Fibroblast of lung (primary cell): ENCODE measurements around the gene ADRA2A. TPM values are rescaled to one million over a fixed set of nuclear protein-coding genes. Genes with fewer than 3 reads are reported as not detected.

Experiments used
- DNase-seq, 2 donors: peaks; one replicate each; pipeline versions ENCODE4 v3.0.0 to v3.0.0-alpha.2; 2010; ENCODE audit warnings: low read depth in 2 of 2
- H2AFZ ChIP-seq: 2 replicates; pipeline ENCODE4 v1.5.1; 2012; ENCODE audit warnings: low read length, control low read depth, inconsistent platforms
- H3K27ac ChIP-seq: 2 replicates; pipeline ENCODE4 v1.5.1; 2011; ENCODE audit warnings: low read length, control low read depth; ENCODE audit not compliant: insufficient read depth
- H3K27me3 ChIP-seq: 2 replicates; pipeline ENCODE4 v1.5.1; 2011; ENCODE audit warnings: mild to moderate bottlenecking, low read length; ENCODE audit not compliant: control insufficient read depth, insufficient read depth
- H3K36me3 ChIP-seq: 2 replicates; pipeline ENCODE4 v1.5.1; 2011; ENCODE audit warnings: low read length; ENCODE audit not compliant: control insufficient read depth, insufficient read depth
- H3K4me1 ChIP-seq: 2 replicates; pipeline ENCODE4 v1.5.1; 2011; ENCODE audit warnings: low read length; ENCODE audit not compliant: control insufficient read depth, insufficient read depth; ENCODE audit errors: extremely low read depth
- H3K4me2 ChIP-seq: 2 replicates; pipeline ENCODE4 v1.5.1; 2011; ENCODE audit warnings: low read length, control low read depth; ENCODE audit not compliant: insufficient read depth; ENCODE audit errors: extremely low read depth
- H3K4me3 ChIP-seq, 4 experiments: fragments of 200-600 bp in 1 of 4; sonication (generic) in 1 of 4; replicated peaks in 1 of 4; 2 replicates each; pipeline ENCODE4 v1.5.1; 2011 to 2016; ENCODE audit warnings: low read length in 4 of 4, low read depth in 3 of 4, mild to moderate bottlenecking in 3 of 4, control low read depth in 2 of 4, inconsistent platforms in 1 of 4, mixed read lengths in 1 of 4; ENCODE audit not compliant: insufficient read depth in 1 of 4; ENCODE audit errors: control extremely low read depth in 1 of 4
- H3K79me2 ChIP-seq: 2 replicates; pipeline ENCODE4 v1.5.1; 2012; ENCODE audit warnings: mild to moderate bottlenecking, low read length, inconsistent platforms; ENCODE audit not compliant: control insufficient read depth, insufficient read depth
- H3K9ac ChIP-seq: 2 replicates; pipeline ENCODE4 v1.5.1; 2011; ENCODE audit warnings: mild to moderate bottlenecking, low read length, control low read depth; ENCODE audit not compliant: insufficient read depth
- H3K9me3 ChIP-seq: 2 replicates; pipeline ENCODE4 v1.5.1; 2012; ENCODE audit warnings: low read depth, low read length; ENCODE audit not compliant: control insufficient read depth, insufficient read depth
- H4K20me1 ChIP-seq: 2 replicates; pipeline ENCODE4 v1.5.1; 2011; ENCODE audit warnings: low read length; ENCODE audit not compliant: control insufficient read depth, insufficient read depth; ENCODE audit errors: extremely low read depth
- EZH2 ChIP-seq: IDR thresholded peaks from 2 replicates; pipeline ENCODE4 v1.5.1; 2012; ENCODE audit warnings: low read length, control low read depth, mild to moderate bottlenecking; ENCODE audit errors: missing control alignments
- polyA plus RNA-seq, 2 donors: library from polyadenylated mRNA; depleted of rRNA in 1 of 2; stranded (reverse) in 1 of 2; unstranded in 1 of 2; fragments of >200 nt; gene quantifications; 2 replicates each; pipeline ENCODE4 v1.2.1, GENCODE V29; 2011 to 2012; ENCODE audit warnings: missing spikeins in 1 of 2
- total RNA-seq: library from RNA; depleted of rRNA; stranded (reverse); fragments of >200 nt; gene quantifications from 2 replicates; pipeline ENCODE4 v1.2.1, GENCODE V29; 2014
- TF ChIP-seq, protein P1 (sequence below), 2 donors: IDR thresholded peaks in 1 of 2; conservative IDR thresholded peaks in 1 of 2; 1 replicate in 1 of 2; 2 replicates in 1 of 2; pipeline ENCODE4 v1.5.1; 2011 to 2012; ENCODE audit warnings: low read length in 2 of 2, control low read depth in 1 of 2, inconsistent platforms in 1 of 2, low read depth in 1 of 2, mild to moderate bottlenecking in 1 of 2

Gene ADRA2A
- total and polyA plus RNA-seq, 2 donors (not counting 1 experiment from before 2014, with no cell fraction given), result under 0.01 to 0.02 TPM

GRCh38 chr10:111118758-111119157 is 41.9 kb downstream of the ADRA2A start:
- Histone ChIP-seq H3K9ac (no peak overlapping the region), H3K27ac (no peak overlapping the region), H3K79me2 (no peaks in the 10 kb centered on the region), H3K27me3 (no peaks in the 10 kb centered on the region), H3K36me3 (no peaks in the 10 kb centered on the region), H2AFZ (no peak overlapping the region), H3K4me1 (no peaks in the 10 kb centered on the region), H3K4me2 (no peak overlapping the region), H3K4me3 (no peak overlapping the region), H3K9me3 (no peaks in the 10 kb centered on the region), H4K20me1 (no peaks in the 10 kb centered on the region)
- no peak for TF ChIP-seq EZH2
- TF ChIP-seq, protein P1, sequence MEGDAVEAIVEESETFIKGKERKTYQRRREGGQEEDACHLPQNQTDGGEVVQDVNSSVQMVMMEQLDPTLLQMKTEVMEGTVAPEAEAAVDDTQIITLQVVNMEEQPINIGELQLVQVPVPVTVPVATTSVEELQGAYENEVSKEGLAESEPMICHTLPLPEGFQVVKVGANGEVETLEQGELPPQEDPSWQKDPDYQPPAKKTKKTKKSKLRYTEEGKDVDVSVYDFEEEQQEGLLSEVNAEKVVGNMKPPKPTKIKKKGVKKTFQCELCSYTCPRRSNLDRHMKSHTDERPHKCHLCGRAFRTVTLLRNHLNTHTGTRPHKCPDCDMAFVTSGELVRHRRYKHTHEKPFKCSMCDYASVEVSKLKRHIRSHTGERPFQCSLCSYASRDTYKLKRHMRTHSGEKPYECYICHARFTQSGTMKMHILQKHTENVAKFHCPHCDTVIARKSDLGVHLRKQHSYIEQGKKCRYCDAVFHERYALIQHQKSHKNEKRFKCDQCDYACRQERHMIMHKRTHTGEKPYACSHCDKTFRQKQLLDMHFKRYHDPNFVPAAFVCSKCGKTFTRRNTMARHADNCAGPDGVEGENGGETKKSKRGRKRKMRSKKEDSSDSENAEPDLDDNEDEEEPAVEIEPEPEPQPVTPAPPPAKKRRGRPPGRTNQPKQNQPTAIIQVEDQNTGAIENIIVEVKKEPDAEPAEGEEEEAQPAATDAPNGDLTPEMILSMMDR (conservative IDR thresholded peaks at IDR 0.05 in 1 of 2, IDR thresholded peaks at IDR 0.05 in 1 of 2; ENCODE audit: low read depth in 1 of 2, low read length in 2 of 2), result no peak
- DNase-seq, result no peak

- H3K4me1 ChIP-seq, result no peaks in the 10 kb centered on the region
- no peaks in the 10 kb centered on the region for H3K27me3 ChIP-seq
- H3K27ac ChIP-seq, result no peak overlapping the region
- TF ChIP-seq, protein P1 (conservative IDR thresholded peaks at IDR 0.05 in 1 of 2, IDR thresholded peaks at IDR 0.05 in 1 of 2; ENCODE audit: low read depth in 1 of 2, low read length in 2 of 2), result no peak
- no peak for TF ChIP-seq EZH2
- no peaks in the 10 kb centered on the region for H3K79me2 ChIP-seq
- H3K4me2 ChIP-seq, result no peak overlapping the region
- no peak overlapping the region for H3K9ac ChIP-seq
- H4K20me1 ChIP-seq, result no peaks in the 10 kb centered on the region
- no peaks in the 10 kb centered on the region for H3K36me3 ChIP-seq
- no peak for DNase-seq
- no peaks in the 10 kb centered on the region for H3K9me3 ChIP-seq
- H3K4me3 ChIP-seq, result no peak overlapping the region
- H2AFZ ChIP-seq, result no peak overlapping the region
These were observed 42.8 kb downstream of the ADRA2A start for GRCh38 chr10:111119637-111120036.

- TF ChIP-seq EZH2, result no peak
- Histone ChIP-seq H3K9me3 (no peaks in the 10 kb centered on the region), H3K4me3 (no peak overlapping the region), H4K20me1 (no peaks in the 10 kb centered on the region), H3K27ac (no peak overlapping the region), H3K4me2 (no peak overlapping the region), H3K36me3 (no peaks in the 10 kb centered on the region), H3K79me2 (no peaks in the 10 kb centered on the region), H2AFZ (no peak overlapping the region), H3K9ac (no peak overlapping the region), H3K27me3 (no peaks in the 10 kb centered on the region), H3K4me1 (no peaks in the 10 kb centered on the region)
- no peak for DNase-seq
These were observed 45.3 kb downstream of the ADRA2A start for GRCh38 chr10:111122127-111122526.
